HG02943 (cell line): ENCODE measurements around the gene CAP1.
"Not testable (repeated sequence)": the region's sequence is repeated elsewhere in the genome, so short reads cannot be mapped to it uniquely, and the experiment has no call there.

Experiments
- ATAC-seq: cut with Tn5 transposase; IDR thresholded peaks from one replicate; pipeline ENCODE4 v1.9.1; 2021; ENCODE audit warnings: mild to moderate bottlenecking, low read depth, moderate library complexity; ENCODE audit not compliant: unreplicated experiment

Gene CAP1

GRCh38 chr1:40040511-40041465 is at the start of gene CAP1:
CAP1 (plus strand) TSS chr1:40040729; CDS start chr1:40059347, 18,618 bp downstream.
- ATAC-seq: peak; percentile 76

- no peak for ATAC-seq
Measured at GRCh38 chr1:39992234-39992633, 48.3 kb upstream of the CAP1 start.

GRCh38 chr1:39992888-39993287 is 47.6 kb upstream of the CAP1 start:
- ATAC-seq: no peak

GRCh38 chr1:39995973-39996393 is 44.5 kb upstream of the CAP1 start:
- no peak for ATAC-seq

GRCh38 chr1:39996396-39997004 is 44.0 kb upstream of the CAP1 start:
- no peak for ATAC-seq

GRCh38 chr1:40001456-40001855 is 39.1 kb upstream of the CAP1 start:
- ATAC-seq: no peak

GRCh38 chr1:40003156-40004093 is 37.1 kb upstream of the CAP1 start:
- no peak for ATAC-seq

GRCh38 chr1:40004857-40005256 is 35.7 kb upstream of the CAP1 start:
- no peak for ATAC-seq

GRCh38 chr1:40007481-40008034 is 33.0 kb upstream of the CAP1 start:
- not testable (repeated sequence) for ATAC-seq

- ATAC-seq: no peak
Measured at GRCh38 chr1:40011198-40011597, 29.3 kb upstream of the CAP1 start.

- no peak for ATAC-seq
Measured at GRCh38 chr1:40014253-40014706, 26.2 kb upstream of the CAP1 start.

GRCh38 chr1:40014812-40015594 is 25.5 kb upstream of the CAP1 start:
- ATAC-seq: no peak

GRCh38 chr1:40017951-40018575 is 22.5 kb upstream of the CAP1 start:
- no peak for ATAC-seq

- ATAC-seq: no peak
Measured at GRCh38 chr1:40020447-40021085, 20.0 kb upstream of the CAP1 start.

GRCh38 chr1:40023379-40023944 is 17.1 kb upstream of the CAP1 start:
- no peak for ATAC-seq

- no peak for ATAC-seq
Measured at GRCh38 chr1:40024671-40025070, 15.9 kb upstream of the CAP1 start.

GRCh38 chr1:40027647-40028046 is 12.9 kb upstream of the CAP1 start:
- no peak for ATAC-seq

- ATAC-seq: no peak
Measured at GRCh38 chr1:40029608-40030007, 10.9 kb upstream of the CAP1 start.
